ENCODE measurements around the gene KIRREL3. TPM values are rescaled to one million over a fixed set of nuclear protein-coding genes. Genes with fewer than 3 reads are reported as not detected.

KIRREL3 gene
- total and polyA plus RNA-seq, 2 of the 4 experiments (the other 2 are of a cell fraction): 10.9 to 15.9 TPM

GRCh38 chr11:126884594-126884993 lies 116.0 kb downstream of the KIRREL3 start:
- Histone ChIP-seq H2AK5ac (ENCODE audit: low read depth, low read length) (no peak overlapping the region), H4K5ac (ENCODE audit: low read depth, low read length) (no peak overlapping the region), H3K27ac (ENCODE audit: insufficient read depth, low read length) (no peak overlapping the region), H3K4me1 (ENCODE audit: control insufficient read depth, insufficient read depth, low read length) (peaks cover 7% of the 10 kb centered on the region), H4K20me1 (ENCODE audit: insufficient read depth, low read length) (no peaks in the 10 kb centered on the region), H2BK120ac (ENCODE audit: low read depth, low read length) (no peak overlapping the region), H2BK5ac (ENCODE audit: low read depth, low read length, poor library complexity, severe bottlenecking) (no peak overlapping the region), H2BK15ac (ENCODE audit: low read depth, low read length) (no peak overlapping the region), H2AFZ (replicated peaks; ENCODE audit: low read length, poor library complexity) (no peak overlapping the region), H2BK20ac (ENCODE audit: low read depth, low read length) (no peak overlapping the region), H3K27me3 (ENCODE audit: control insufficient read depth, insufficient read depth, low read length) (no peaks in the 10 kb centered on the region), H3K4ac (ENCODE audit: low read depth, low read length) (no peak overlapping the region), H3K18ac (ENCODE audit: low read depth, low read length) (no peak overlapping the region), H3K4me3 (ENCODE audit: insufficient read depth, low read depth, low read length) (no peak overlapping the region), H3K9me3 (ENCODE audit: control insufficient read depth, insufficient read depth, low read length) (no peaks in the 10 kb centered on the region), H3K23ac (ENCODE audit: low read depth, low read length) (no peak overlapping the region), H3K79me1 (ENCODE audit: low read depth in 1 of 2, low read length in 2 of 2) (peaks cover 22 to 23% of the 10 kb centered on the region in 2 experiments), H3K14ac (replicated peaks; ENCODE audit: low read depth, low read length) (no peak overlapping the region), H4K8ac (ENCODE audit: low read depth in 2 of 2, low read length in 2 of 2) (no peak overlapping the region), H2AK9ac (replicated peaks; ENCODE audit: low read depth, low read length, poor library complexity) (no peak overlapping the region), H3K9ac (ENCODE audit: low read depth, low read length) (no peak overlapping the region), H3K9me1 (ENCODE audit: insufficient read depth, low read length) (peaks cover 4% of the 10 kb centered on the region), H3K4me2 (ENCODE audit: low read depth, low read length) (no peak overlapping the region), H4K91ac (ENCODE audit: insufficient read depth, low read depth, low read length) (no peak overlapping the region), H3K36me3 (ENCODE audit: control insufficient read depth, insufficient read depth, low read length) (no peaks in the 10 kb centered on the region), H3K56ac (ENCODE audit: extremely low read depth, insufficient read depth, low read length) (no peak overlapping the region)
- ATAC-seq (ENCODE audit: low read depth): no peak
- no peak for DNase-seq
- 70% methylated on average over 3 of the region's 5 CpGs; no CpG with 5 or more reads in 1 of the 2 experiments for WGBS, 2 experiments (ENCODE audit: extremely low coverage in 2 of 2, insufficient read length in 1 of 2)
- dilution Hi-C loops (cut with HindIII; ENCODE audit: low sequenced_read_pairs, unreplicated experiment) (no loop called here), intact Hi-C loops (cut with micrococcal nuclease) (no loop called here), in situ Hi-C loops (cut with MboI; ENCODE audit: low sequenced_read_pairs) (no loop called here)
- no TSS peak for BruUV-seq (replicated peaks)
- ChIA-PET POLR2A (ENCODE audit: unreplicated experiment) (no interaction called here), CTCF (no interaction called here)
- TF ChIP-seq MAZ (IDR thresholded peaks at IDR 0.05; ENCODE audit: borderline replicate concordance, low read depth, low read length) (no peak), RCOR1 (IDR thresholded peaks at IDR 0.05; ENCODE audit: insufficient replicate concordance, low read length) (no peak), MAFK (IDR thresholded peaks at IDR 0.05; ENCODE audit: low read depth, low read length) (no peak), BHLHE40 (IDR thresholded peaks at IDR 0.05; ENCODE audit: low read depth, low read length) (no peak), RAD21 (IDR thresholded peaks at IDR 0.05; ENCODE audit: low read length) (no peak), CEBPB (IDR thresholded peaks at IDR 0.05; ENCODE audit: low read depth, low read length) (no peak), CTCF (conservative IDR thresholded peaks at IDR 0.05; ENCODE audit: low read depth, low read length) (no peak), RFX5 (IDR thresholded peaks at IDR 0.05; ENCODE audit: low read depth, low read length) (no peak), USF2 (IDR thresholded peaks at IDR 0.05; ENCODE audit: low read depth, low read length) (no peak), MXI1 (IDR thresholded peaks at IDR 0.05; ENCODE audit: borderline replicate concordance, low read depth, low read length) (no peak), POLR2A (IDR thresholded peaks at IDR 0.05; ENCODE audit: low read depth, low read length) (no peak), CHD1 (IDR thresholded peaks at IDR 0.05; ENCODE audit: low read depth, low read length) (no peak), NFE2L2 (IDR thresholded peaks at IDR 0.05; ENCODE audit: low read depth, low read length) (no peak)
- TF ChIP-seq, protein P1, sequence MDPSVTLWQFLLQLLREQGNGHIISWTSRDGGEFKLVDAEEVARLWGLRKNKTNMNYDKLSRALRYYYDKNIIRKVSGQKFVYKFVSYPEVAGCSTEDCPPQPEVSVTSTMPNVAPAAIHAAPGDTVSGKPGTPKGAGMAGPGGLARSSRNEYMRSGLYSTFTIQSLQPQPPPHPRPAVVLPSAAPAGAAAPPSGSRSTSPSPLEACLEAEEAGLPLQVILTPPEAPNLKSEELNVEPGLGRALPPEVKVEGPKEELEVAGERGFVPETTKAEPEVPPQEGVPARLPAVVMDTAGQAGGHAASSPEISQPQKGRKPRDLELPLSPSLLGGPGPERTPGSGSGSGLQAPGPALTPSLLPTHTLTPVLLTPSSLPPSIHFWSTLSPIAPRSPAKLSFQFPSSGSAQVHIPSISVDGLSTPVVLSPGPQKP (IDR thresholded peaks at IDR 0.05; ENCODE audit: borderline replicate concordance, low read depth, low read length): no peak

Measured in IMR-90 (cell line).